Choroid plexus epithelial cell (primary cell): ENCODE results near the gene UBASH3B.

Source experiments
- DNase-seq: peaks from one replicate; pipeline ENCODE4 v3.0.0-alpha.2; 2010; ENCODE audit warnings: low read depth
- H3K4me3 ChIP-seq: 2 replicates; pipeline ENCODE4 v1.5.1; 2011; ENCODE audit warnings: low read depth, mild to moderate bottlenecking, control low read depth, low read length, moderate library complexity
- CTCF ChIP-seq: conservative IDR thresholded peaks from 2 replicates; pipeline ENCODE4 v1.5.1; 2011; ENCODE audit warnings: low read depth, mild to moderate bottlenecking, control low read depth, inconsistent platforms, low read length, moderate library complexity

UBASH3B gene

GRCh38 chr11:122758974-122759373 is 103.5 kb downstream of the UBASH3B start:
- DNase-seq = no peak
- no peak for TF ChIP-seq CTCF
- no peak overlapping the region for H3K4me3 ChIP-seq

DNA sequence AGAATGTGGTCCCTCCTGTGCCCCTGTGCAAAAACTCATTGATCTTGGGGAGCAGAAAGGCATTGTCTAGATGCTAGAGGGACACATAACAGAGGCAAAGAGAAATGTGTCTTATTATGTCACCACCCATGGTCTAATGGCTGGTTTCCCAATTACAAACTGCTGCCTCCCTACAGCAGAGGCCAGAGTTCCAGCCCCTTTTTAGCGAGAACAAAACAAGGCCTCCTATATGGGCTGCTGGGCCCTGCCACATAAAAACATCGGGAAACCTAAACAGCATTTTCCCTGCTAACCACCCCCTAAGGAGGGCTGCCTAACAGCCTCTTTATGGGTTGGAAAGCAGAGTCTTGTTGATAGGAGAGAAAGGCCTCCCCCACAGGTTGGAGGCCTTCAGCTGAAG is 107.6 kb downstream of the UBASH3B start:
- DNase-seq = no peak
- H3K4me3 ChIP-seq = no peak overlapping the region
- no peak for TF ChIP-seq CTCF

- H3K4me3 ChIP-seq = no peak overlapping the region
- no peak for DNase-seq
- no peak for TF ChIP-seq CTCF
These were observed 109.0 kb downstream of the UBASH3B start for GRCh38 chr11:122764371-122765090.

DNA sequence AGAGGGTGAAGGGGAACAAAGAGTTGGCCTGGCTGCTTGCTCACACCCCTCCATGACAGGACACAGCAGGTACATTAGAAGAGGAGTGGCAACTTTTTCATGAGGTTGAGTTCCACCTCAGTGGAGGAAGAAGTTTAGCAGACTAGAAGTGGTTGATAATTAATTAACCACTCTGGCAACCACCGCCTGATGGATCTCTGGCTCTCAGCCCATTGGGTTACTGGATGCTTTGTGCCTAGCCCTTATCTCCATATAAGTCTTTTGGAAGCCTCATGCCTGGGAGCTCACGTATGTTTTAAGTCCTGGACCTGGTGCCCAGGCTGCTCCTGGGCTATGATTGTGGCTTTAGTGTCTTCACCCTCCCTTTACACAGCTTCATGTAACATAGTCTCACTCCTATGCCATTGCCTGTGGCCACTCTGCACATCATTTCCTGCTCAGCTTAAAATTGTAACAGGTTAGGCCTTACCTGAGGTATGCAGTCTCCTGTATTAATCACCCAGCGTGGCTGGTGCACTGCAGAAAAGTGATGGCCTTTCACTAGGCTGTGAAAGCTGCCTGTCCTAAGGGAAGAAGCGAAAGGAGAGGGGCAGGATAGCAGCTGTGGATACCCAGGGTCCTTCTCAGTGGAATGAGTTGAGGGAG is 110.1 kb downstream of the UBASH3B start:
- no peak for DNase-seq
- no peak for TF ChIP-seq CTCF
- no peak overlapping the region for H3K4me3 ChIP-seq

- TF ChIP-seq CTCF = no peak
- peak; percentile 42 for DNase-seq
- H3K4me3 ChIP-seq = no peak overlapping the region
These were observed 113.7 kb downstream of the UBASH3B start for GRCh38 chr11:122769126-122769780.

DNA sequence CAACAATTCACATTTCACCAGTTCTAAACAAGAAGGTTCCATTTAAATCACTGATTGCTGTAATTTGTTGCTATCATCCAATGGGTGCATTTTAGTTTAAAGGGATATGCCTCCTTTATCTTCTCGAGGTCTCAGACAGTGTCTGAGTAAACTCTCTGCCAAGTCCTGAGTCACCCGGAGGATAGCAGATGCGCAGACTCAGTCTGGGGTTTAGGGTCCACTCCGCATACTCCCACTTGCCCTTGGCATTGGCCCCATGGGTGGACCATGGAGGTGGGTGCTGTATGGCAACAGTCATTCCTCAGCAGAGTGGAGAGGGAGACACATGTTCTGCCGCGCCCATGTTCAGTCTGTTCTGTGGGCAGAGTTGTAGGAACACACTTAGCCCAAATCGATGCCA is 117.4 kb downstream of the UBASH3B start:
- TF ChIP-seq CTCF = no peak
- DNase-seq = peak; percentile 66
- H3K4me3 ChIP-seq = no peak overlapping the region
